PFSK-1 (cell line): ENCODE measurements around the gene ROBO2.

Source experiments
- FOXP2 ChIP-seq: optimal IDR thresholded peaks from 2 replicates; pipeline ENCODE3; 2011; ENCODE audit warnings: borderline replicate concordance, control low read depth, inconsistent platforms; ENCODE audit not compliant: insufficient read depth; ENCODE audit errors: extremely low read length, extremely low read depth
- POLR2AphosphoS5 ChIP-seq: IDR thresholded peaks from 2 replicates; pipeline ENCODE4 v1.6.1; 2012; ENCODE audit warnings: low read depth, mild to moderate bottlenecking, control low read depth, low read length, moderate library complexity
- REST ChIP-seq, 2 experiments: IDR thresholded peaks; 2 replicates each; pipeline versions ENCODE4 v1.6.1 to v1.8.0; 2011 to 2012; ENCODE audit warnings: low read depth in 2 of 2, low read length in 2 of 2, control low read depth in 1 of 2, inconsistent platforms in 1 of 2, mild to moderate bottlenecking in 1 of 2, moderate library complexity in 1 of 2; ENCODE audit not compliant: insufficient read depth in 1 of 2
- TAF1 ChIP-seq: IDR thresholded peaks from 2 replicates; pipeline ENCODE4 v1.6.1; 2012; ENCODE audit warnings: low read length, control low read depth, borderline replicate concordance; ENCODE audit not compliant: insufficient read depth

GRCh38 chr3:77667901-77668300, 628.0 kb downstream of the ROBO2 start:
- TF ChIP-seq TAF1 (no peak), REST (IDR thresholded peaks at IDR 0.05; ENCODE audit: insufficient read depth in 1 of 2, low read depth in 2 of 2, low read length in 2 of 2) (no peak), POLR2AphosphoS5 (no peak), FOXP2 (no peak)
